ENCODE results near the gene ARHGEF4. TPM values are rescaled to one million over a fixed set of nuclear protein-coding genes. Genes with fewer than 3 reads are reported as not detected.

Gene ARHGEF4
- total RNA-seq, 1 donor from 2014 or later, result 2.6 TPM

- TF ChIP-seq CTCF (IDR thresholded peaks at IDR 0.05), result no peak
- no peaks in the 10 kb centered on the region for H3K9me3 Mint-ChIP-seq (ENCODE audit: unreplicated experiment)
- DNase-seq (ENCODE audit: extremely low spot score, unreplicated experiment), result peak; percentile 40
- no peak overlapping the region for H3K27ac Mint-ChIP-seq (ENCODE audit: unreplicated experiment)
- H3K36me3 Mint-ChIP-seq (ENCODE audit: unreplicated experiment), result no peaks in the 10 kb centered on the region
- peaks cover 9% of the 10 kb centered on the region for H3K27me3 Mint-ChIP-seq (ENCODE audit: unreplicated experiment)
- peaks cover 3% of the 10 kb centered on the region for H3K4me1 Mint-ChIP-seq (ENCODE audit: unreplicated experiment)
- H3K4me3 Mint-ChIP-seq (ENCODE audit: unreplicated experiment), result no peak overlapping the region
These were observed 41.3 kb upstream of the ARHGEF4 start for GRCh38 chr2:130795431-130795830.

- H3K9me3 Mint-ChIP-seq (ENCODE audit: unreplicated experiment), result no peaks in the 10 kb centered on the region
- peaks cover 9% of the 10 kb centered on the region for H3K27me3 Mint-ChIP-seq (ENCODE audit: unreplicated experiment)
- H3K36me3 Mint-ChIP-seq (ENCODE audit: unreplicated experiment), result no peaks in the 10 kb centered on the region
- H3K4me1 Mint-ChIP-seq (ENCODE audit: unreplicated experiment), result peaks cover 3% of the 10 kb centered on the region
- no peak for TF ChIP-seq CTCF (IDR thresholded peaks at IDR 0.05)
- H3K27ac Mint-ChIP-seq (ENCODE audit: unreplicated experiment), result no peak overlapping the region
- DNase-seq (ENCODE audit: extremely low spot score, unreplicated experiment), result peak; percentile 74
- no peak overlapping the region for H3K4me3 Mint-ChIP-seq (ENCODE audit: unreplicated experiment)
These were observed 40.4 kb upstream of the ARHGEF4 start for GRCh38 chr2:130796290-130796689.

GRCh38 chr2:130797493-130798435, 39.0 kb upstream of the ARHGEF4 start:
- peaks cover 3% of the 10 kb centered on the region for H3K4me1 Mint-ChIP-seq (ENCODE audit: unreplicated experiment)
- TF ChIP-seq CTCF (IDR thresholded peaks at IDR 0.05), result peak; percentile 82
- H3K36me3 Mint-ChIP-seq (ENCODE audit: unreplicated experiment), result no peaks in the 10 kb centered on the region
- H3K4me3 Mint-ChIP-seq (ENCODE audit: unreplicated experiment), result peak overlapping the region; percentile 67
- H3K27me3 Mint-ChIP-seq (ENCODE audit: unreplicated experiment), result peaks cover 4% of the 10 kb centered on the region
- DNase-seq (ENCODE audit: extremely low spot score, unreplicated experiment), result peak; percentile 97
- no peaks in the 10 kb centered on the region for H3K9me3 Mint-ChIP-seq (ENCODE audit: unreplicated experiment)
- H3K27ac Mint-ChIP-seq (ENCODE audit: unreplicated experiment), result no peak overlapping the region

- Mint-ChIP-seq H3K4me3 (ENCODE audit: unreplicated experiment) (peak overlapping the region; percentile 67), H3K27me3 (ENCODE audit: unreplicated experiment) (peaks cover 2% of the 10 kb centered on the region), H3K9me3 (ENCODE audit: unreplicated experiment) (no peaks in the 10 kb centered on the region), H3K36me3 (ENCODE audit: unreplicated experiment) (no peaks in the 10 kb centered on the region), H3K4me1 (ENCODE audit: unreplicated experiment) (peaks cover 3% of the 10 kb centered on the region), H3K27ac (ENCODE audit: unreplicated experiment) (no peak overlapping the region)
- no peak for TF ChIP-seq CTCF (IDR thresholded peaks at IDR 0.05)
- no peak for DNase-seq (ENCODE audit: extremely low spot score, unreplicated experiment)
These were observed 38.1 kb upstream of the ARHGEF4 start for GRCh38 chr2:130798472-130799218.

DNA sequence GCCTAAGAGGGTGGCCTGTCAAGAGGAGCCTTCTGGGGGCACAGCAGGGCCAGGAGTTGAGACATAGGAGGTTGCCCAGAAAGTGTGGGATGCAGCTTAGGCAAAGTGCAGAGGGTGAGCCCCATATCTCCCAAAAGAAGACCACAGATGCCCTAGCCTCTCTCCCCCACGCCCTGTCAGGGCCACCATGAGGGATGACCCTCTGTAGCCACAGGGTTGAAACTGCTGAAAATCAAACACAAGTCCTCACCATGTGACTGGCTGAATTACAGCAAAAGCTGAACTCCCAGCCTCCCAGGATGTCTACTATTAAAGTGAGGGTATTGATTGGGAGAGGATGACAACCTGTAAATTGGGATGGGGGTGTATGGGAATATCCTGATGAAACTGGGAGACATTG, 37.4 kb upstream of the ARHGEF4 start:
- H3K9me3 Mint-ChIP-seq (ENCODE audit: unreplicated experiment), result no peaks in the 10 kb centered on the region
- peaks cover 3% of the 10 kb centered on the region for H3K4me1 Mint-ChIP-seq (ENCODE audit: unreplicated experiment)
- no peak overlapping the region for H3K4me3 Mint-ChIP-seq (ENCODE audit: unreplicated experiment)
- no peak overlapping the region for H3K27ac Mint-ChIP-seq (ENCODE audit: unreplicated experiment)
- peak; percentile 60 for DNase-seq (ENCODE audit: extremely low spot score, unreplicated experiment)
- no peaks in the 10 kb centered on the region for H3K36me3 Mint-ChIP-seq (ENCODE audit: unreplicated experiment)
- no peak for TF ChIP-seq CTCF (IDR thresholded peaks at IDR 0.05)
- H3K27me3 Mint-ChIP-seq (ENCODE audit: unreplicated experiment), result peaks cover 2% of the 10 kb centered on the region

All from osteocyte (in vitro differentiated cells).